ENCODE measurements around the gene WAPL. TPM values are rescaled to one million over a fixed set of nuclear protein-coding genes. Genes with fewer than 3 reads are reported as not detected.

The WAPL gene
- total RNA-seq, 2 donors from 2014 or later: 19.5 to 20.2 TPM

GRCh38 chr10:86397120-86397519 is 124.5 kb downstream of the WAPL start:
- Histone ChIP-seq H3K9me3 (no peaks in the 10 kb centered on the region), H3K4me1 (peaks cover 0 to 26% of the 10 kb centered on the region in 2 donors), H3K27me3 (no peaks in the 10 kb centered on the region), H3K4me3 (no peak overlapping the region), H3K27ac (no peak overlapping the region), H3K36me3 (no peaks in the 10 kb centered on the region)
- DNase-seq (ENCODE audit: low spot score): no peak
- no peak for TF ChIP-seq CTCF (IDR thresholded peaks at IDR 0.05)

GRCh38 chr10:86393862-86394455 is 127.6 kb downstream of the WAPL start:
- Histone ChIP-seq H3K27me3 (peaks cover 6% of the 10 kb centered on the region in 2 donors), H3K36me3 (no peaks in the 10 kb centered on the region), H3K27ac (no peak overlapping the region), H3K9me3 (no peaks in the 10 kb centered on the region), H3K4me1 (peaks cover 0 to 8% of the 10 kb centered on the region in 2 donors), H3K4me3 (no peak overlapping the region)
- TF ChIP-seq CTCF (IDR thresholded peaks at IDR 0.05): no peak
- DNase-seq (ENCODE audit: low spot score): no peak

- peaks cover 0 to 8% of the 10 kb centered on the region in 2 donors for H3K4me1 ChIP-seq
- no peak overlapping the region for H3K27ac ChIP-seq
- H3K4me3 ChIP-seq: no peak overlapping the region
- no peak for TF ChIP-seq CTCF (IDR thresholded peaks at IDR 0.05)
- H3K27me3 ChIP-seq: peaks cover 6 to 7% of the 10 kb centered on the region in 2 donors
- H3K9me3 ChIP-seq: no peaks in the 10 kb centered on the region
- DNase-seq (ENCODE audit: low spot score): peak; percentile 40
- H3K36me3 ChIP-seq: no peaks in the 10 kb centered on the region
Measured at GRCh38 chr10:86393362-86393761, 128.2 kb downstream of the WAPL start.

- Histone ChIP-seq H3K9me3 (no peaks in the 10 kb centered on the region), H3K27ac (no peak overlapping the region), H3K27me3 (peaks cover 6 to 11% of the 10 kb centered on the region in 2 donors), H3K4me3 (no peak overlapping the region), H3K36me3 (no peaks in the 10 kb centered on the region), H3K4me1 (peaks cover 0 to 8% of the 10 kb centered on the region in 2 donors)
- TF ChIP-seq CTCF (IDR thresholded peaks at IDR 0.05): no peak
- DNase-seq (ENCODE audit: low spot score): no peak
Measured at GRCh38 chr10:86392723-86393094, 128.9 kb downstream of the WAPL start.

GRCh38 chr10:86391986-86392722 is 129.4 kb downstream of the WAPL start:
- no peak for TF ChIP-seq CTCF (IDR thresholded peaks at IDR 0.05)
- Histone ChIP-seq H3K9me3 (no peaks in the 10 kb centered on the region), H3K4me1 (peaks cover 0 to 8% of the 10 kb centered on the region in 2 donors), H3K27me3 (peaks cover 6 to 11% of the 10 kb centered on the region in 2 donors), H3K27ac (no peak overlapping the region), H3K36me3 (no peaks in the 10 kb centered on the region), H3K4me3 (no peak overlapping the region)
- peak; percentile 36 for DNase-seq (ENCODE audit: low spot score)

Measured in right atrium auricular region (tissue), 2 donors.